Thoracic aorta endothelial cell (primary cell): Measurements from ENCODE around the gene NME5. TPM values are rescaled to one million over a fixed set of nuclear protein-coding genes. Genes with fewer than 3 reads are reported as not detected.

ENCODE experiments used
- small RNA-seq: library from RNA; depleted of rRNA; stranded (forward); fragments of <200 nt; gene quantifications from one replicate; pipeline ENCODE3, GENCODE V24; 2012
- total RNA-seq: library from RNA; depleted of rRNA; stranded (reverse); fragments of >200 nt; gene quantifications from 2 replicates; pipeline ENCODE4 v1.2.3, GENCODE V29; 2012

NME5 gene, protein sequence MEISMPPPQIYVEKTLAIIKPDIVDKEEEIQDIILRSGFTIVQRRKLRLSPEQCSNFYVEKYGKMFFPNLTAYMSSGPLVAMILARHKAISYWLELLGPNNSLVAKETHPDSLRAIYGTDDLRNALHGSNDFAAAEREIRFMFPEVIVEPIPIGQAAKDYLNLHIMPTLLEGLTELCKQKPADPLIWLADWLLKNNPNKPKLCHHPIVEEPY
- 1.1 and 1.6 TPM in 2 replicates for total RNA-seq

GRCh38 chr5:138138949-138139780, at the start of gene NME5:
NME5 (minus strand) TSS chr5:138139428; CDS start chr5:138138780, 648 bp downstream.

GRCh38 chr5:138178516-138179276, 39.5 kb upstream of the NME5 start, which contains the start of the genes BRD8 and KIF20A:
BRD8 (minus strand) TSS chr5:138178630; CDS start chr5:138178614, 16 bp downstream.
KIF20A (plus strand) TSS chr5:138179112; CDS start chr5:138179681, 569 bp downstream.

DNA sequence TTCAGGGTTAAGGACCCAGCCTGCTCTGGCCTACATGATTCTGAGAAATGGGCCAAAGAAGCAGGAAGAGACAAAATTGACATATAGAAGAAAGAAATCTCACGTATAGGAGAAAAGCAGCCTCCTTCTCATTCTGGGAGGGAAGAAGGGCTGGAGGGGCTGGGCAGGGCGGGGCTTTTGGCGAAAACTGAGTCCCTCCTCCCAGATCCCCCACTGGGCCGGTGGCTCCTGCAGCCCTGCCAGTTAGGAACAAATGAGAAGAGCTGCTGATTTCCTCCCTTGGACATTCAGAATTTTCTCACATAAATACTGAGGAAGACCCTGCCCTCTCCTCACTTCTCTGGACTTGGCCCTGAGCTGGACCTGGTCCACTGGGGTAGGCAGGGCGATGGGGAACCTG, 55.5 kb downstream of the NME5 start, which contains the start of gene WNT8A:
Gene WNT8A (plus strand): TSS at position 332 of the 400 bp plus-strand sequence. CDS start 95 bp downstream, outside the sequence.

Small RNA genes lying within 50 kb of the gene (small RNA-seq; reads per million reads assigned to genes)
- gene RNU6-1148P (not detected), gene RNU6-460P (0.63 reads per million), gene RNU6-888P (1.5 reads per million, percentile 38 among the genes with 10 or more reads in this experiment)

Other genes with a start within 250 kb of the NME5 start
- gene PKD2L2, start 250.0 kb downstream of the NME5 start, total RNA-seq, result not detected in 2 replicates
- gene FAM13B, start 106.3 kb downstream of the NME5 start, total RNA-seq, result 28.5 and 33.1 TPM in 2 replicates
- not detected in 2 replicates for gene WNT8A, start 55.4 kb downstream of the NME5 start, total RNA-seq
- gene BRD8, start 39.2 kb upstream of the NME5 start, total RNA-seq, result 52.7 and 61.6 TPM in 2 replicates
- 63.7 and 116 TPM in 2 replicates for gene KIF20A, start 39.7 kb upstream of the NME5 start, total RNA-seq
- 45.1 and 48.4 TPM in 2 replicates for gene CDC23, start 73.9 kb upstream of the NME5 start, total RNA-seq
- not detected in 2 replicates for gene GFRA3, start 135.2 kb upstream of the NME5 start, total RNA-seq
- 13.0 and 19.0 TPM in 2 replicates for gene CDC25C, start 192.4 kb upstream of the NME5 start, total RNA-seq
- 32.2 and 34.4 TPM in 2 replicates for gene FAM53C, start 198.8 kb upstream of the NME5 start, total RNA-seq
- gene KDM3B, start 213.3 kb upstream of the NME5 start, total RNA-seq, result 61.6 and 69.0 TPM in 2 replicates